ENCODE data around the gene THOC1.

DNA sequence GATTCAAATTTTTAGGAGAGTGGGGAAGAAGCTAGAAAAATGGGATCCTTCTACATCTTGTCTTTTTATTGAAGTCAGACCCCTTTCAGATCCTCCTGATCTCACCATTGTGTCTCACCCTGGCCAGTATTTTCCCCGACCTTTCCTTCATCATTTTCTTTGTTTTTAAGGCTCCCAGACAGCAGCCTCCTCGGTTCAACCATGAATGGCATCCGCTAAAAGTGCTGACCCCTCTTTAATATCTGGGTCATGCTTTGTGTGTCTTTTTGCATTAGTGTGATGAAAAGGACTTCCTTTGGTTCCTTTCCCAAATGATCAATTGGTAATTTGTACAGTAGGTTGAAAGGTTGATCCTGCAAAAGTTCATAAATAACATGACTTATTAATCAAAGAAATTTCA is 26.7 kb upstream of the THOC1 start:
- TF ChIP-seq POLR2A (IDR thresholded peaks at IDR 0.05): no peak
- TF ChIP-seq, protein P1, sequence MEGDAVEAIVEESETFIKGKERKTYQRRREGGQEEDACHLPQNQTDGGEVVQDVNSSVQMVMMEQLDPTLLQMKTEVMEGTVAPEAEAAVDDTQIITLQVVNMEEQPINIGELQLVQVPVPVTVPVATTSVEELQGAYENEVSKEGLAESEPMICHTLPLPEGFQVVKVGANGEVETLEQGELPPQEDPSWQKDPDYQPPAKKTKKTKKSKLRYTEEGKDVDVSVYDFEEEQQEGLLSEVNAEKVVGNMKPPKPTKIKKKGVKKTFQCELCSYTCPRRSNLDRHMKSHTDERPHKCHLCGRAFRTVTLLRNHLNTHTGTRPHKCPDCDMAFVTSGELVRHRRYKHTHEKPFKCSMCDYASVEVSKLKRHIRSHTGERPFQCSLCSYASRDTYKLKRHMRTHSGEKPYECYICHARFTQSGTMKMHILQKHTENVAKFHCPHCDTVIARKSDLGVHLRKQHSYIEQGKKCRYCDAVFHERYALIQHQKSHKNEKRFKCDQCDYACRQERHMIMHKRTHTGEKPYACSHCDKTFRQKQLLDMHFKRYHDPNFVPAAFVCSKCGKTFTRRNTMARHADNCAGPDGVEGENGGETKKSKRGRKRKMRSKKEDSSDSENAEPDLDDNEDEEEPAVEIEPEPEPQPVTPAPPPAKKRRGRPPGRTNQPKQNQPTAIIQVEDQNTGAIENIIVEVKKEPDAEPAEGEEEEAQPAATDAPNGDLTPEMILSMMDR (IDR thresholded peaks at IDR 0.05): no peak
- TF ChIP-seq POLR2AphosphoS5 (IDR thresholded peaks at IDR 0.05): no peak

All from prostate gland (tissue), 2 donors.